ENCODE data around the gene RAB29. TPM values are rescaled to one million over a fixed set of nuclear protein-coding genes. Genes with fewer than 3 reads are reported as not detected.
"Not testable (repeated sequence)": the region's sequence is repeated elsewhere in the genome, so short reads cannot be mapped to it uniquely, and the experiment has no call there.

RAB29 gene, protein sequence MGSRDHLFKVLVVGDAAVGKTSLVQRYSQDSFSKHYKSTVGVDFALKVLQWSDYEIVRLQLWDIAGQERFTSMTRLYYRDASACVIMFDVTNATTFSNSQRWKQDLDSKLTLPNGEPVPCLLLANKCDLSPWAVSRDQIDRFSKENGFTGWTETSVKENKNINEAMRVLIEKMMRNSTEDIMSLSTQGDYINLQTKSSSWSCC
- total RNA-seq: 20.7 TPM

DNA sequence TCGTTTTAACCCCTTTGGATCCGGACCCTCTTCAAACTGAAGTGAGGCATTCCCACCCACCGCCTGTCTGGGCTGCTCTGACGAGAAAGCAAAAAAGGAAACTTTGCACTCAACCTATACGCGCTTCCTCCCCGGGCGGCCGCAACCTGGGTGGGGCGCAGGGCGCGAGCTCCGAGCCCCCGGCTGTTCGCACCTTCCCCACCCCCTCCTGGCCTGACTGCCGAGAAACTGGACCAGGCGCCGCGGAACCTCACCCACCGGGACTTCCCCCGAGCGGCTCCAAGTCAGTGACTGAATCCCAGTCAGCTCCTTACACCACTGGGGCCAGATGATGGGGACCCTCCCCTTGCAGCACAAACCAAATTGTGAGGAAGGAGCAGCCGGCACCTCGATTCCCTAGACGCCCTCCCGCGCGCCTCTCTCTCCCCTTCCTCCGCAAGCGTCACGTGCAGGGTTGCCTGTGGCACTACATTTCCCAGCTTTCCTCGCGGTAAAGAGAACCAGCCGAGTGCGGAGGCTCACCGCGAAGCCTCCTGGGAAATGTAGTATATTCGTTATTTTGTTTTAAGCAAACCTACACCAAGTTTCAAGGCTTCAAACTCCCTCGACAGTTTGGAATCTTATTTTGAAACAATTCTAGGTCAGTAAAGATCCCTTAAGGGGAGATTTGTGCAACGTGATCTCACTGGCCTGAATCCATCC, at the start of gene RAB29:
Gene RAB29 (minus strand): TSS at position 468 of the 702 bp plus-strand sequence. CDS start 526 bp downstream, outside the sequence.
- ATAC-seq (peak; percentile 99), DNase-seq (ENCODE audit: low spot score) (peak; percentile 84)

DNA sequence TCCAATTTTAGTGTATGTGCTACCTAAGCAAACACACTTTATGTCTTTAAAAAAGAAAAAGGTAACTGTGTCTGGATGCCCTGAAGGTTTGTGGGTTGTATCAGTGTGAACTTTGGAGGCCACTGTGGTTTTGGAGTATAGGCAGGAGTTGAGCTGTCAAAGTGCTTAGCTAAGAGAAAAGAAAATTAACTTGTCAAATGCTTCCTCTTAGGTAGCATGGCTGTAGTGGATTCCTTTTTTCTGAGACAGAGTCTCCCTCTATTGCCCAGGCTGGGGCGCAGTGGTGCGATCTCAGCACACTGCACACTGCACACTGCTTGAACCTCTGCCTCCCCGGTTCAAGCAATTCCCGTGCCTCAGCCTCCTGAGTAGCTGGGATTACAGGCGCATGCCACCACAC, 48.9 kb upstream of the RAB29 start:
- DNase-seq (ENCODE audit: low spot score) (no peak), ATAC-seq (no peak)

- not testable (repeated sequence) for DNase-seq (ENCODE audit: low spot score); ATAC-seq
Observed at GRCh38 chr1:205823260-205823659, 48.0 kb upstream of the RAB29 start.

- DNase-seq (ENCODE audit: low spot score) (no peak), ATAC-seq (no peak)
Observed at GRCh38 chr1:205822397-205822796, 47.1 kb upstream of the RAB29 start.

- no peak for DNase-seq (ENCODE audit: low spot score)
- no peak for ATAC-seq
Observed at GRCh38 chr1:205817988-205818387, 42.7 kb upstream of the RAB29 start.

DNA sequence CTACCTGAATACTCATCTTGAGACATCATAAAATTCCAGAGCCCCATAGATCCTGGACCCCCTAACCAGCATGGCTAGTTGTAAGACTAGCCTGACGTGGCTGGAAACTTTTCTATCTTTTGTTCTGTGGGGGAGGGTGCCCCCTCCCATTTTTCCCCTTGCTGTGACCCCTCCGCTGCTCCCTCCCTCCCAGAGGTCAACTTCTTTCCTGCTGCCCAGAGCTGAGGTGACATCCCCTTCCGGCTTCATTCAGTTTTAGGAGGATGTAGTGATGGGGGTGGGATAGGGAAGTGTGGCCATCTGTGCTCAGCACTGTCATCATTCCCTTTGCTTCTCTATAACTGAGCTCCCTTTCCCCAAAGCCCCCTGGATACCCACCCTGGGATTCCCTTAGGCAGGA, 42.1 kb upstream of the RAB29 start:
- no peak for DNase-seq (ENCODE audit: low spot score)
- ATAC-seq: no peak

- DNase-seq (ENCODE audit: low spot score) (no peak), ATAC-seq (no peak)
Observed at GRCh38 chr1:205813755-205814058, 38.4 kb upstream of the RAB29 start.

DNA sequence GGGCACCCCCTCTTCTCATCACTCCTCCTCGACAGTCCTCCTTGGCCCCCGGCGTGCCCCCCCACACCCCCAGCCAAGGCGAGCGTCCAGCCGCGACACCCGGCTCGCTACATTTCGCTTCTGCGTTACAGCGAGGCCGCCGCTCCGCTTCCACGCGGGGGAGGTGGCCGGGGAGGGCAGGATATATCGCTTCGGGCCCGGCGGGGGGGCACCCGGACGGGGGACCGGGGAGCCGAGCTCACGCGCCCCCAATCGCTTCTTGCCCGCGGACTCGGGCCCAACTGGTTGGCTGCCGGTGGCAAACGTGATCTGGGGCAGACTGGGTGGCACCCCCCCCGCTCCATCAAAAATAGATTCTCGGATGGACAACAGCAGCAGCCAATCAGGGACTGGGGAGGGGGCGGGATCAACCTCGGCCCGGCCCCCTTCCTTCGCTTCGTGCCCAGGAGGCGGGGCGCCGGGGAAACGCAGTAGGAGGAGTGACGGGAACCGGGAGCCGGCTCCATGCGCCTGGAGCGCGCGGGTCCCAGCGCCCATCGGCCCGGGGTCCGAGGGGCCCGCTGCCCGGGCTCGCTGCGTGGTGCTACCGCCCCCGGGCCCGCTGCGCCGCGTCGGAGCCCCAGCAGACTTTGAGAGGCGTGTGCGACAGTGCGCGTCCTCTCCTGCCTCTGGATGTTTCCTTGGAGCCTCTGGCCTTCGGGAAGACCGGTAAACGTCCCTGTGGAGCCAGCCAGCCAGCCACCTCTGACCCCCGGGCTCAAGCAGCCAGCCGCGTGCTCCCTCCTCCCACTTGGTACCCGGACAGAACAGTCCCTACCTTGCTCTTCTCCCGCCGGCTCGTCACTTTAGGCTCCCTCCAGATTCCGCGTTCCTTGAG, 37.8 kb upstream of the RAB29 start, which contains the start of gene SLC41A1:
Gene SLC41A1 (minus strand): TSS at position 321 of the 877 bp plus-strand sequence. CDS start 2,757 bp downstream, outside the sequence.
- ATAC-seq: peak; percentile 97
- peak; percentile 95 for DNase-seq (ENCODE audit: low spot score)

DNA sequence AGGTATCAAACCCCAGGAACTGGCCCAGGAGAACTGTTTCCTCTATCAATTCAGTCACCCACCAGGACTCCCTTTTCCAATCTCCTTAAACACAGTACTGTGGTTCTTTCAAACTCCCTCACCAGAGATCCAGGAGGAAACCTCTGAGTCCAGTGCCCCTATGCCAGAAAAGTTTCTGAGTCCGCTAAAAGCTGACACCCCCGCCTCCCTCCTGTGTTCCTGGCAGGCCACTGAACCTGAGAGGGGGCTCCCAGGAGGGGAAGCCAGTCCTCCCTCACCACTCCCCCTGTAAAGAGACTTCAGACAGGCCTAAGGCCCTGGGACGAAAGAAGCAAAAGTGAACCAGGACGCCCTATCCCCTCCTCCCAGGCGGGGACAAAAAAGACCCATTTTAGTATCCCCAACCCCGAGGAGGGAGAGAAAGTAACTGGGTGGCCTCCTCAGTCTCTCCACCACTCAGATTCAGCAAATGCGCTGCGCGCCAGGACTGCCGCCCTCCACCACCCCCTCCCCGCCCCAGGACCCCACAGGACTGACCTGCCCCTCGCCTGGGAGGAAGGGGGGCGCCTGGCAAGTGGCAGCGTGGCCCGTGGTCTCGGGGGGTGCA, 37.1 kb upstream of the RAB29 start:
- no peak for DNase-seq (ENCODE audit: low spot score)
- no peak for ATAC-seq

DNA sequence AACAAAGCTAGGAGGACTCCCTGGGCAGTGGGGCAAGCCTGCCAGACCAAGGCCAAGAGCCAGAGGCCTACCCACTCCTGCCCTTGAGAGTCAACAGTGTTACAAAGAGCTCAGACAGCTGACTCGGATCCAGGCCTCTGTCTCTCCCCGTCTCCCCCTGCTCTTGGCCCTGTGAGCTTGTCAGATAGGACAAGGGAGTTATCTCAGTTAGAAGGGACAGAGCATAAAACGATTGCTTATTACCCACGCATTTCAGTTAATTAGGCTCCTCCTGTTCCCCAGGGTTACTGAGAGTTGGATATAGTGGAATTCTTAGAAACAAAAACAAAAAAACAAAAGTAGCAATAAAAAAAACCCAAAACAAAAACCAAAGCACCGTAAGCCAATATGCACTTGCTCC, 36.4 kb upstream of the RAB29 start:
- DNase-seq (ENCODE audit: low spot score): no peak
- ATAC-seq: peak; percentile 6

DNA sequence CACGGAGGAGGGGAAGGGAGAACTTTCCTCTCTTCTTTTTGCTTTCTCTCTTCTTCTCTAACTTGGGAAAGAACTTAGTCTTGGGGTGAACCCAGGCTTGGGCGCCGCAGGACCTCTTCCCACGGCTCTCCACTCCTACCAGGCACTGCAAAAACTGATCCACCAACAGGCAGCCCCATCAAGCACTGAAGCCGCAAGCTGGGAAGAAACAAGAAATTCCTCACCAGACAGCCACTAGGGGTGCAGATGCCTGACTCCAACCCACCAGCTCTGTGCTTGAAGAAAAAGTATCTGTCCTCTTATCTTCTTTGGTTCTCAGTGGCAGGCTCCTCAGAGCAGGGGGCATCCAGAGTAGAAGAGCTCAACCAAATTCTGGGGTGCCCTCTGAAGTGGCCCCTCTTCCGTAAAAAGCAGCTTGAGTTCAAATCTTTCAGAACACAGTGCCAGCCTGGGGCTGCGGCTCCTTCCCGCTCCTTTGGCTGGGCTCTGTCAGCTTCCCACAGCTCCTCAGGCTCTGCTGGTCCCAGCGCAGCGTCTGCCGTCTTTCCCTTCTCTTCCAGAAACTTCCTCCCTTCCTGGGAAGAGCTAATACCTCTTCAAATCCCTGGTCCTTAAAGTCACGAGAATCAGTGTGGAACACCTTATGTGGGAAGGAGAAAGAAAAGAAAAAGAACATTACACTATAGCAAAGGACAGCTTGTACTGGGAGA, 35.3 kb upstream of the RAB29 start:
- ATAC-seq: no peak
- DNase-seq (ENCODE audit: low spot score): no peak

DNA sequence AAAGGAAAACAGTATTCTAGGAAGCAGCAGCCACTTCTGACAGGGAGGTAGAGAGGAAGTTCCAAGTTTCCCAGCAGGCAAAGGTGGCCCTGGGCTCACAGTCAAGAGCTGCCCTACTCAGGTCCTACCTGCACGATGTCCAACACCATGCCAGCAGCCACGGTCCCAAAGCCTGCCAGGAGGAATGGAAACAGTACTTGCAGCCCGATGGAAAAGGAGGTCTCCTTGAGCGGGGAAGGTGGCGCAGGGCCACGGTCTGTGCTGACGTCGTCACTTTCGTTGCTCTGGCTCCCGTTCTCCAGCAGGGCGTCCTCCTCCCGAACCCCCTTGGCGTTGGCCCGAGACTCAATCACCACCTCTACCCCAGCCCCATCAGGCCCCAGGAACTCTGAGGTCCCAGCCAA, 34.7 kb upstream of the RAB29 start:
- DNase-seq (ENCODE audit: low spot score) (no peak), ATAC-seq (no peak)

- DNase-seq (ENCODE audit: low spot score) (no peak), ATAC-seq (no peak)
Observed at GRCh38 chr1:205809469-205809868, 34.2 kb upstream of the RAB29 start.

DNA sequence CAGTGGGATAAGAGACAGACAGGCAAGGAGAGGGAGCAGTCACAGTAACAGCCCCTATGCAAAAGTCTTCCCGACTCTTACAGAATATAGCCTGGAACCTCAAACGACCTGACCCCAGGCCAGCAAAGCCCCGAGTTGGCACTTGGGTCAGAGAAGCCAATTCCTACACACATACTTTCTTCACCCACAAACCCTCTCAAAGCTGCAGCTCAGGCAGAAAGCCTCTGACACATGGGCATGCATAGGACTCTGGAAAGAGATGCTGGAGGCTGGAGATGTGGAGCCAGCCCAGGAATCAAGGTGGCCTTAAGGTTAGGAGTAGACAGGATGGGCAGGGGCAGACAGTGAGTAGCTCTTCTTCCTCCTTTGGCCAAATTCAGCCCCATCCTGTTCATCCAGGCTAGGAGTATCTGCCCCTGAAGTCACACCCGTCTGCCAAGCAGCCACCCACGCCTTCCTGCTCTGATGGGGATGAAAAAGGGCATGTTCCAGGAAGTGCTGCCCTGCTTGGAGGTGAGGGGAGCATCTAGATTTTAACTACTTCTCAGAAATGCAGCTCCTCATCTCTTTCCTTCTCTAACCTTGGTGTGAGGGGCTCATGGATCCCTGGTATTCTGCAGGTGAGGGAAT, 29.9 kb upstream of the RAB29 start:
- no peak for ATAC-seq
- no peak for DNase-seq (ENCODE audit: low spot score)

- DNase-seq (ENCODE audit: low spot score) (no peak), ATAC-seq (no peak)
Observed at GRCh38 chr1:205804605-205805004, 29.3 kb upstream of the RAB29 start.

- ATAC-seq (no peak), DNase-seq (ENCODE audit: low spot score) (no peak)
Observed at GRCh38 chr1:205803986-205804385, 28.7 kb upstream of the RAB29 start.

DNA sequence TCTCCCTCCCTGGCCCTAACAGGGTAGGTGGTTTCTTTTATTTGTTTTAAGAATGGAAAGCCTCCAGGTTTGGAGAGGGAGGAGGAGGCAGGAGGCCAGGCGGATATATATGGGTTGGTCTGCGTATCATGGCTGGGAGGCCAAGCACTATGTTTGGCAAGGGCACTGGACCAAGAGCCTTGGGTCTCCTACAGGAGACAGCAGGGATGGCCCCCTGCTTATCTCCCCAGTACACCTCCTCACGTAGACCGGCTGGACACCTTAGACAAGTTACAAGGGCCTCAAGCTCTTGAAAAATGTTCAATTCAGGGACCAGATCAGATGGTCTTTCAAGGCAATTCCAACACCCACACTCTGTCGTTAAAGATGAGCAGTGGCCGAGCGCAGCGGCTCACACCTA, 26.8 kb upstream of the RAB29 start:
- ATAC-seq (no peak), DNase-seq (ENCODE audit: low spot score) (no peak)

- no peak for ATAC-seq
- no peak for DNase-seq (ENCODE audit: low spot score)
Observed at GRCh38 chr1:205800981-205801703, 25.9 kb upstream of the RAB29 start.

DNA sequence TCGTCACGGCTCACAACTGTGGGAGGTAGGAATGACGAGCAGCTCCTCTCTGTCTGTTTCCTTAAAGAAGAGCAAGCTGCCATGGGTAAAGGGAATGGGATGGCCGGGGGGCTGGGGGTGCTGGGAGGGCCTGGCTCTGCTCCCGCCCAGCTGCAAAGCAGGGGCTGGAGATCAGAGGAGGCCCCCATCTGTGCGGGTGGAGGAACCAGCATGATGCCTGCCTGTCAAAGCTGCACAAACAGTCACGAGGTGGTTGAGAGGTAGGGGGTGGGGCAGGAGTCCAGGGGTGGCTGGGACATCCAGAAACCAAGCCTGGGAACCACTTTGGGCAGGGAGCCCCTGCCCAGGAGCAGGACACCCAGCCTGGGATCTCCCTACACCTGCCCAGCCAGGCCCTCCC, 25.1 kb upstream of the RAB29 start:
- no peak for DNase-seq (ENCODE audit: low spot score)
- no peak for ATAC-seq

GRCh38 chr1:205798577-205798976, 23.3 kb upstream of the RAB29 start:
- ATAC-seq (no peak), DNase-seq (ENCODE audit: low spot score) (no peak)

Measured in left lobe of liver (tissue), 2 donors.